ENCODE measurements around the gene MMEL1. TPM values are rescaled to one million over a fixed set of nuclear protein-coding genes. Genes with fewer than 3 reads are reported as not detected.

MMEL1 gene
- total and polyA plus RNA-seq, 2 donors (not counting 1 experiment from before 2014, with no cell fraction given), result not detected

- Histone ChIP-seq H3K4me1 (ENCODE audit: control insufficient read depth in 2 of 2, insufficient read depth in 2 of 2, low read length in 2 of 2) (peaks cover 31 to 41% of the 10 kb centered on the region in 2 donors), H4K20me1 (ENCODE audit: control insufficient read depth, insufficient read depth, low read length, poor library complexity, severe bottlenecking) (peaks cover 19% of the 10 kb centered on the region), H2AFZ (ENCODE audit: insufficient read depth, low read depth, low read length, poor library complexity, severe bottlenecking) (peak overlapping the region; percentile 74), H3K9ac (ENCODE audit: low read length) (peak overlapping the region; percentile 90), H3K27ac (ENCODE audit: low read length in 2 of 2) (peak overlapping the region; percentile 87 to 99), H3K4me3 (ENCODE audit: control extremely low read depth in 1 of 5, extremely low read depth in 1 of 5, insufficient read depth in 1 of 5, low read depth in 2 of 5, low read length in 4 of 5) (peak overlapping the region; percentile 82 to 91 (median 85)), H3K9me3 (ENCODE audit: control extremely low read depth in 1 of 3, control insufficient read depth in 2 of 3, insufficient read depth in 1 of 3, low read length in 2 of 3) (peaks cover 0 to 3% (median 0%) of the 10 kb centered on the region in 3 donors), H3K27me3 (replicated peaks in 1 of 4; ENCODE audit: control extremely low read depth in 1 of 4, control insufficient read depth in 3 of 4, insufficient read depth in 4 of 4, low read length in 3 of 4) (no peaks in the 10 kb centered on the region), H3K79me2 (ENCODE audit: control insufficient read depth, insufficient read depth, low read length) (peaks cover 31% of the 10 kb centered on the region), H3K4me2 (replicated peaks; ENCODE audit: low read depth, low read length, poor library complexity, severe bottlenecking) (peak overlapping the region; percentile 100), H3K36me3 (replicated peaks in 1 of 2; ENCODE audit: control extremely low read depth in 1 of 2, control insufficient read depth in 1 of 2, extremely low read depth in 1 of 2, insufficient read depth in 2 of 2, low read length in 1 of 2) (peaks cover 0 to 40% of the 10 kb centered on the region in 2 experiments)
- 5% methylated on average over 24 of the region's 24 CpGs for WGBS (ENCODE audit: insufficient coverage)
- peak; percentile 2 for ATAC-seq (ENCODE audit: low read depth)
- no peak for DNase-seq
- peak overlapping the region; percentile 97 for H3K27ac Mint-ChIP-seq
- no peaks in the 10 kb centered on the region for H3K9me3 Mint-ChIP-seq (ENCODE audit: insufficient read depth)
- peaks cover 51% of the 10 kb centered on the region for H3K4me1 Mint-ChIP-seq
- no peaks in the 10 kb centered on the region for H3K27me3 Mint-ChIP-seq
- TF ChIP-seq EZH2 (IDR thresholded peaks at IDR 0.05; ENCODE audit: borderline replicate concordance, insufficient read depth, low read depth, low read length, poor library complexity, severe bottlenecking), result no peak
- no peak for TF ChIP-seq CTCF (IDR thresholded peaks at IDR 0.05)
- CTCF ChIA-PET, result interaction anchor here (0.7 to 3.9 kb wide), 12 partner anchors 9 to 362 kb away, joined by 3 to 47 read pairs (median 6); partner anchors contain the start of genes FAAP20, PANK4 and PRXL2B
- intact Hi-C loops (cut with micrococcal nuclease), result loop anchor here (1.0 kb wide), 3 partner anchors 9 to 86 kb away; no protein-coding TSS in a partner anchor
- peak overlapping the region; percentile 95 for H3K4me3 Mint-ChIP-seq
- POLR2A ChIA-PET, result interaction anchor here (0.6 to 3.0 kb wide), 10 partner anchors 8 to 141 kb away, joined by 3 to 77 read pairs (median 6); partner anchors contain the start of genes PANK4 and PRXL2B
Observed at GRCh38 chr1:2556678-2557481, 75.9 kb downstream of the MMEL1 start.

Measured in B cell (primary cell).